HEK293 (cell line): Measurements from ENCODE around the gene FSCN2.

ENCODE experiments used
- CTCF ChIP-seq: fragments of 450-650 bp; formaldehyde crosslinking; IDR thresholded peaks from 2 replicates; pipeline ENCODE4 v1.5.1; 2016; ENCODE audit warnings: missing biosample characterization, missing genetic modification characterization
- GFI1B ChIP-seq: fragments of 450-650 bp; formaldehyde crosslinking; IDR thresholded peaks from 2 replicates; pipeline ENCODE4 v1.5.1; 2016; ENCODE audit warnings: missing biosample characterization, missing genetic modification characterization
- HOXA7 ChIP-seq: sonication (generic); formaldehyde crosslinking; IDR thresholded peaks from 2 replicates; pipeline ENCODE4 v1.8.1; 2022; ENCODE audit warnings: missing genetic modification reagents, borderline replicate concordance
- HOXC10 ChIP-seq: sonication (generic); formaldehyde crosslinking; IDR thresholded peaks from 2 replicates; pipeline ENCODE4 v1.8.1; 2023; ENCODE audit warnings: mild to moderate bottlenecking, missing genetic modification reagents
- KLF10 ChIP-seq: fragments of 450-650 bp; IDR thresholded peaks from 2 replicates; pipeline ENCODE4 v1.5.1; 2018; ENCODE audit warnings: missing biosample characterization, mild to moderate bottlenecking, missing genetic modification characterization
- REST ChIP-seq: fragments of 450-650 bp; formaldehyde crosslinking; IDR thresholded peaks from 2 replicates; pipeline ENCODE4 v1.5.1; 2016; ENCODE audit warnings: missing biosample characterization, missing genetic modification characterization
- SP2 ChIP-seq: fragments of 450-650 bp; formaldehyde crosslinking; IDR thresholded peaks from 2 replicates; pipeline ENCODE4 v1.5.1; 2016; ENCODE audit warnings: missing biosample characterization, missing genetic modification characterization
- TCF7L2 ChIP-seq: IDR thresholded peaks from 2 replicates; pipeline ENCODE4 v1.6.1; 2011; ENCODE audit warnings: low read depth, mild to moderate bottlenecking, inconsistent platforms, low read length, moderate library complexity, borderline replicate concordance
- ZBTB48 ChIP-seq: fragments of 450-650 bp; formaldehyde crosslinking; IDR thresholded peaks from 2 replicates; pipeline ENCODE4 v1.5.1; 2016; ENCODE audit warnings: missing biosample characterization, missing genetic modification characterization
- ZFP41 ChIP-seq: fragments of 450-650 bp; formaldehyde crosslinking; IDR thresholded peaks from 2 replicates; pipeline ENCODE4 v1.5.1; 2016; ENCODE audit warnings: missing biosample characterization, missing genetic modification characterization, borderline replicate concordance
- ZNF157 ChIP-seq: fragments of 450-650 bp; formaldehyde crosslinking; IDR thresholded peaks from 2 replicates; pipeline ENCODE4 v1.5.1; 2016; ENCODE audit warnings: missing biosample characterization, missing genetic modification characterization
- ZNF214 ChIP-seq: fragments of 450-650 bp; formaldehyde crosslinking; IDR thresholded peaks from 2 replicates; pipeline ENCODE4 v1.5.1; 2017; ENCODE audit warnings: missing biosample characterization, mild to moderate bottlenecking, missing genetic modification characterization, borderline replicate concordance
- ZNF24 ChIP-seq: fragments of 450-650 bp; formaldehyde crosslinking; IDR thresholded peaks from 2 replicates; pipeline ENCODE4 v1.5.1; 2016; ENCODE audit warnings: missing biosample characterization, missing genetic modification characterization
- ZNF514 ChIP-seq: fragments of 450-650 bp; formaldehyde crosslinking; IDR thresholded peaks from 2 replicates; pipeline ENCODE4 v1.5.1; 2016; ENCODE audit warnings: missing biosample characterization, missing genetic modification characterization
- ZNF768 ChIP-seq: fragments of 450-650 bp; formaldehyde crosslinking; IDR thresholded peaks from 2 replicates; pipeline ENCODE4 v1.5.1; 2018; ENCODE audit warnings: missing biosample characterization, mild to moderate bottlenecking, missing genetic modification characterization
- ZNF785 ChIP-seq: fragments of 450-650 bp; formaldehyde crosslinking; IDR thresholded peaks from 2 replicates; pipeline ENCODE4 v1.5.1; 2016; ENCODE audit warnings: missing biosample characterization, missing genetic modification characterization
- TF ChIP-seq, protein P1 (sequence below): fragments of 450-650 bp; formaldehyde crosslinking; IDR thresholded peaks from 2 replicates; pipeline ENCODE4 v1.5.1; 2016; ENCODE audit warnings: missing biosample characterization, missing genetic modification characterization, borderline replicate concordance
- TF ChIP-seq, protein P2 (sequence below): fragments of 450-650 bp; formaldehyde crosslinking; IDR thresholded peaks from 2 replicates; pipeline ENCODE4 v1.5.1; 2016; ENCODE audit warnings: missing biosample characterization, missing genetic modification characterization
- TF ChIP-seq, protein P3 (sequence below): fragments of 450-650 bp; formaldehyde crosslinking; IDR thresholded peaks from 2 replicates; pipeline ENCODE4 v1.5.1; 2016; ENCODE audit warnings: missing biosample characterization, missing genetic modification characterization
- TF ChIP-seq, protein P4 (sequence below): fragments of 450-650 bp; formaldehyde crosslinking; IDR thresholded peaks from 2 replicates; pipeline ENCODE4 v1.5.1; 2016; ENCODE audit warnings: missing biosample characterization, missing genetic modification characterization
- TF ChIP-seq, protein P5 (sequence below): fragments of 450-650 bp; formaldehyde crosslinking; IDR thresholded peaks from 2 replicates; pipeline ENCODE4 v1.5.1; 2017; ENCODE audit warnings: missing biosample characterization, mild to moderate bottlenecking, missing genetic modification characterization, moderate library complexity
- TF ChIP-seq, protein P6 (sequence below): fragments of 450-650 bp; formaldehyde crosslinking; IDR thresholded peaks from 2 replicates; pipeline ENCODE4 v1.5.1; 2017; ENCODE audit warnings: missing biosample characterization, missing genetic modification characterization

FSCN2 gene

GRCh38 chr17:81553616-81554181 is 25.5 kb downstream of the FSCN2 start (continued):
- no peak for TF ChIP-seq ZNF157 (tag by site-specific recombination)
- TF ChIP-seq ZBTB48 (tag by site-specific recombination) = peak; percentile 29; the same call in 1 of the 2 replicates
- TF ChIP-seq, protein P1, sequence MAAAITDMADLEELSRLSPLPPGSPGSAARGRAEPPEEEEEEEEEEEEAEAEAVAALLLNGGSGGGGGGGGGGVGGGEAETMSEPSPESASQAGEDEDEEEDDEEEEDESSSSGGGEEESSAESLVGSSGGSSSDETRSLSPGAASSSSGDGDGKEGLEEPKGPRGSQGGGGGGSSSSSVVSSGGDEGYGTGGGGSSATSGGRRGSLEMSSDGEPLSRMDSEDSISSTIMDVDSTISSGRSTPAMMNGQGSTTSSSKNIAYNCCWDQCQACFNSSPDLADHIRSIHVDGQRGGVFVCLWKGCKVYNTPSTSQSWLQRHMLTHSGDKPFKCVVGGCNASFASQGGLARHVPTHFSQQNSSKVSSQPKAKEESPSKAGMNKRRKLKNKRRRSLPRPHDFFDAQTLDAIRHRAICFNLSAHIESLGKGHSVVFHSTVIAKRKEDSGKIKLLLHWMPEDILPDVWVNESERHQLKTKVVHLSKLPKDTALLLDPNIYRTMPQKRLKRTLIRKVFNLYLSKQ (tag by site-specific recombination) = no peak
- TF ChIP-seq REST = no peak
- peak; percentile 66; the same call in 1 of the 2 replicates for TF ChIP-seq KLF10 (tag by site-specific recombination)
- TF ChIP-seq ZNF785 (tag by site-specific recombination) = 0 out of 2 replicates have a peak, but pooled peaks have one; percentile 59
- TF ChIP-seq, protein P2, sequence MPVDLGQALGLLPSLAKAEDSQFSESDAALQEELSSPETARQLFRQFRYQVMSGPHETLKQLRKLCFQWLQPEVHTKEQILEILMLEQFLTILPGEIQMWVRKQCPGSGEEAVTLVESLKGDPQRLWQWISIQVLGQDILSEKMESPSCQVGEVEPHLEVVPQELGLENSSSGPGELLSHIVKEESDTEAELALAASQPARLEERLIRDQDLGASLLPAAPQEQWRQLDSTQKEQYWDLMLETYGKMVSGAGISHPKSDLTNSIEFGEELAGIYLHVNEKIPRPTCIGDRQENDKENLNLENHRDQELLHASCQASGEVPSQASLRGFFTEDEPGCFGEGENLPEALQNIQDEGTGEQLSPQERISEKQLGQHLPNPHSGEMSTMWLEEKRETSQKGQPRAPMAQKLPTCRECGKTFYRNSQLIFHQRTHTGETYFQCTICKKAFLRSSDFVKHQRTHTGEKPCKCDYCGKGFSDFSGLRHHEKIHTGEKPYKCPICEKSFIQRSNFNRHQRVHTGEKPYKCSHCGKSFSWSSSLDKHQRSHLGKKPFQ (tag by site-specific recombination) = 0 out of 2 replicates have a peak, but pooled peaks have one; percentile 29
- TF ChIP-seq TCF7L2 = no peak
- TF ChIP-seq ZNF214 (tag by site-specific recombination) = no peak
- TF ChIP-seq ZNF24 = peak; percentile 77
- TF ChIP-seq, protein P3, sequence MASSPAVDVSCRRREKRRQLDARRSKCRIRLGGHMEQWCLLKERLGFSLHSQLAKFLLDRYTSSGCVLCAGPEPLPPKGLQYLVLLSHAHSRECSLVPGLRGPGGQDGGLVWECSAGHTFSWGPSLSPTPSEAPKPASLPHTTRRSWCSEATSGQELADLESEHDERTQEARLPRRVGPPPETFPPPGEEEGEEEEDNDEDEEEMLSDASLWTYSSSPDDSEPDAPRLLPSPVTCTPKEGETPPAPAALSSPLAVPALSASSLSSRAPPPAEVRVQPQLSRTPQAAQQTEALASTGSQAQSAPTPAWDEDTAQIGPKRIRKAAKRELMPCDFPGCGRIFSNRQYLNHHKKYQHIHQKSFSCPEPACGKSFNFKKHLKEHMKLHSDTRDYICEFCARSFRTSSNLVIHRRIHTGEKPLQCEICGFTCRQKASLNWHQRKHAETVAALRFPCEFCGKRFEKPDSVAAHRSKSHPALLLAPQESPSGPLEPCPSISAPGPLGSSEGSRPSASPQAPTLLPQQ = no peak
- TF ChIP-seq SP2 = peak; percentile 30
- TF ChIP-seq, protein P4, sequence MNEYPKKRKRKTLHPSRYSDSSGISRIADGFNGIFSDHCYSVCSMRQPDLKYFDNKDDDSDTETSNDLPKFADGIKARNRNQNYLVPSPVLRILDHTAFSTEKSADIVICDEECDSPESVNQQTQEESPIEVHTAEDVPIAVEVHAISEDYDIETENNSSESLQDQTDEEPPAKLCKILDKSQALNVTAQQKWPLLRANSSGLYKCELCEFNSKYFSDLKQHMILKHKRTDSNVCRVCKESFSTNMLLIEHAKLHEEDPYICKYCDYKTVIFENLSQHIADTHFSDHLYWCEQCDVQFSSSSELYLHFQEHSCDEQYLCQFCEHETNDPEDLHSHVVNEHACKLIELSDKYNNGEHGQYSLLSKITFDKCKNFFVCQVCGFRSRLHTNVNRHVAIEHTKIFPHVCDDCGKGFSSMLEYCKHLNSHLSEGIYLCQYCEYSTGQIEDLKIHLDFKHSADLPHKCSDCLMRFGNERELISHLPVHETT (tag by site-specific recombination) = peak; percentile 32; the same call in 1 of the 2 replicates
- no peak for TF ChIP-seq HOXC10 (CRISPR knock-in tag)
- no peak for TF ChIP-seq ZNF768
- no peak for TF ChIP-seq ZFP41 (tag by site-specific recombination)
- no peak for TF ChIP-seq ZNF514 (tag by site-specific recombination)
- no peak for TF ChIP-seq HOXA7
- TF ChIP-seq CTCF (tag by site-specific recombination) = 0 out of 2 replicates have a peak, but pooled peaks have one; percentile 2
- TF ChIP-seq, protein P5, sequence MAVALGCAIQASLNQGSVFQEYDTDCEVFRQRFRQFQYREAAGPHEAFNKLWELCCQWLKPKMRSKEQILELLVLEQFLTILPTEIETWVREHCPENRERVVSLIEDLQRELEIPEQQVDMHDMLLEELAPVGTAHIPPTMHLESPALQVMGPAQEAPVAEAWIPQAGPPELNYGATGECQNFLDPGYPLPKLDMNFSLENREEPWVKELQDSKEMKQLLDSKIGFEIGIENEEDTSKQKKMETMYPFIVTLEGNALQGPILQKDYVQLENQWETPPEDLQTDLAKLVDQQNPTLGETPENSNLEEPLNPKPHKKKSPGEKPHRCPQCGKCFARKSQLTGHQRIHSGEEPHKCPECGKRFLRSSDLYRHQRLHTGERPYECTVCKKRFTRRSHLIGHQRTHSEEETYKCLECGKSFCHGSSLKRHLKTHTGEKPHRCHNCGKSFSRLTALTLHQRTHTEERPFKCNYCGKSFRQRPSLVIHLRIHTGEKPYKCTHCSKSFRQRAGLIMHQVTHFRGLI (tag by site-specific recombination) = peak; percentile 80
- no peak for TF ChIP-seq GFI1B
- TF ChIP-seq, protein P6, sequence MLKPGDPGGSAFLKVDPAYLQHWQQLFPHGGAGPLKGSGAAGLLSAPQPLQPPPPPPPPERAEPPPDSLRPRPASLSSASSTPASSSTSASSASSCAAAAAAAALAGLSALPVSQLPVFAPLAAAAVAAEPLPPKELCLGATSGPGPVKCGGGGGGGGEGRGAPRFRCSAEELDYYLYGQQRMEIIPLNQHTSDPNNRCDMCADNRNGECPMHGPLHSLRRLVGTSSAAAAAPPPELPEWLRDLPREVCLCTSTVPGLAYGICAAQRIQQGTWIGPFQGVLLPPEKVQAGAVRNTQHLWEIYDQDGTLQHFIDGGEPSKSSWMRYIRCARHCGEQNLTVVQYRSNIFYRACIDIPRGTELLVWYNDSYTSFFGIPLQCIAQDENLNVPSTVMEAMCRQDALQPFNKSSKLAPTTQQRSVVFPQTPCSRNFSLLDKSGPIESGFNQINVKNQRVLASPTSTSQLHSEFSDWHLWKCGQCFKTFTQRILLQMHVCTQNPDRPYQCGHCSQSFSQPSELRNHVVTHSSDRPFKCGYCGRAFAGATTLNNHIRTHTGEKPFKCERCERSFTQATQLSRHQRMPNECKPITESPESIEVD = no peak
